ENCODE results near the gene TBC1D22A. TPM values are rescaled to one million over a fixed set of nuclear protein-coding genes. Genes with fewer than 3 reads are reported as not detected.

The TBC1D22A gene
- total RNA-seq, 3 donors from 2014 or later: 19.0 to 23.6 (median 23.6) TPM

DNA sequence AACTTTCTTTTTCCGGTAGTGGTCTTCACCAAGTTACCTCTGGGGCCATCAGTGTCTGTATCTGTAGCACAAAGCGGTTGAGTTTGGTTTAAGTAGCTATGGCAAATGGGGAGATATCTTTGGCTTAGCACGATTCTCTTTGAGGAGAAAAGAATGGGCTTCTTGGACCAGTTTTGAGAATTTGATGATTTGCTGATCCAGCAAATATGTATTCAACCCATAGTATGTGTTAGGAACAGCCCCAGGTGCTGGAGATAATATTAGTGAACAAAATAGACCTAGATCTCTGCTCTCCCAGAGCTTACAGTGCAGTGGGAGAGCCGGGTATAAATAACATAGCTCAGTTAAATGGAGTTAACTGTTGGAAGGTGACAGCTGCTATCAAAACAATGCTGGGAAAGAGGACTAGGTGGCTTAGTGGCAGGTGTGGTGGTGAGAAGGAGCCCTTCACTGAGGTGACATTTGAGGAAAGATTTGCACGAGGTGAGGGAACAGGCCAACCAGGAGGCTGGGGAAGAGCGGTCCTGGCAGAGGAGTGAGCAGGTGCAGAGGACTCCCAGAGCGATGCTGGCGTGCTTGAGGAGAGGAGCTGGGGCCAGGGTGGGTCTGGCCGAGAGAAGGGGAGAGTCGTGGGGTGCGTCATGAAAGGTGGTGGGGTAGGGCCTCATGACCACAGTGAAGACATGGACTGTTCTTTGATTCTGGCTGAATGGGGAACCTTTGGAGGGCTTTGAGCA, 5.0 kb downstream of the TBC1D22A start:
- intact Hi-C loops (cut with DNase I; ENCODE audit: low total_unique reads): no loop called here
- Histone ChIP-seq H3K4me3 (no peak overlapping the region), H3K4me1 (peaks cover 0 to 5% of the 10 kb centered on the region in 2 donors), H3K9me3 (no peaks in the 10 kb centered on the region), H3K36me3 (no peaks in the 10 kb centered on the region), H3K27ac (no peak overlapping the region), H3K27me3 (no peaks in the 10 kb centered on the region)
- no peak for DNase-seq (ENCODE audit: low spot score in 2 of 2)
- TF ChIP-seq POLR2AphosphoS5 (IDR thresholded peaks at IDR 0.05) (no peak), POLR2A (IDR thresholded peaks at IDR 0.05) (no peak)
- TF ChIP-seq, protein P1, sequence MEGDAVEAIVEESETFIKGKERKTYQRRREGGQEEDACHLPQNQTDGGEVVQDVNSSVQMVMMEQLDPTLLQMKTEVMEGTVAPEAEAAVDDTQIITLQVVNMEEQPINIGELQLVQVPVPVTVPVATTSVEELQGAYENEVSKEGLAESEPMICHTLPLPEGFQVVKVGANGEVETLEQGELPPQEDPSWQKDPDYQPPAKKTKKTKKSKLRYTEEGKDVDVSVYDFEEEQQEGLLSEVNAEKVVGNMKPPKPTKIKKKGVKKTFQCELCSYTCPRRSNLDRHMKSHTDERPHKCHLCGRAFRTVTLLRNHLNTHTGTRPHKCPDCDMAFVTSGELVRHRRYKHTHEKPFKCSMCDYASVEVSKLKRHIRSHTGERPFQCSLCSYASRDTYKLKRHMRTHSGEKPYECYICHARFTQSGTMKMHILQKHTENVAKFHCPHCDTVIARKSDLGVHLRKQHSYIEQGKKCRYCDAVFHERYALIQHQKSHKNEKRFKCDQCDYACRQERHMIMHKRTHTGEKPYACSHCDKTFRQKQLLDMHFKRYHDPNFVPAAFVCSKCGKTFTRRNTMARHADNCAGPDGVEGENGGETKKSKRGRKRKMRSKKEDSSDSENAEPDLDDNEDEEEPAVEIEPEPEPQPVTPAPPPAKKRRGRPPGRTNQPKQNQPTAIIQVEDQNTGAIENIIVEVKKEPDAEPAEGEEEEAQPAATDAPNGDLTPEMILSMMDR (IDR thresholded peaks at IDR 0.05): no peak

- no peak for DNase-seq (ENCODE audit: low spot score in 2 of 2)
- TF ChIP-seq, protein P1 (IDR thresholded peaks at IDR 0.05): no peak
- TF ChIP-seq POLR2AphosphoS5 (IDR thresholded peaks at IDR 0.05) (no peak), POLR2A (IDR thresholded peaks at IDR 0.05) (no peak)
- Histone ChIP-seq H3K4me1 (peaks cover 0 to 7% of the 10 kb centered on the region in 2 donors), H3K9me3 (no peaks in the 10 kb centered on the region), H3K27ac (peak overlapping the region; percentile 19 to 80), H3K36me3 (no peaks in the 10 kb centered on the region), H3K27me3 (no peaks in the 10 kb centered on the region), H3K4me3 (no peak overlapping the region)
- intact Hi-C loops (cut with DNase I; ENCODE audit: low total_unique reads): no loop called here
Measured at GRCh38 chr22:46769191-46769675, 6.8 kb downstream of the TBC1D22A start.

DNA sequence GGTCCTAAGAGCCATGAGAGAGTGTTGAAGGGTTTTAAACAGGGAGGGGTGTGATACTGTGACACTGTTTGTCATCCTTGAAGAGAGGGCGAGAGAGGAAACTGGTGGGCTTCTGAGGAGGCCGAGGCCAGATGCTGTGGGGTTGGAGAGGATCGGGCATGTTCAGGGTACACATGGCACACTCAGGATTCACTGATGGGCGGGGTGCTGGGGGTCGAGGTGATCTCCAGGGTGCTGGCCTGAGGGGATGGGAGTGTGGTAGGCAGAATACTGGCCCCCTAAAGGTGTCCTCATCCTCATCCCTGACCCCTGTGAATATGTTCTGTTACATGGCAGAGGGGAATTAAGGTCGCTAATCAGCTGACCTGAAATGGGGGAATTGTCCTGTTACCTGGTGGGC, 7.3 kb downstream of the TBC1D22A start:
- Histone ChIP-seq H3K27ac (peak overlapping the region; percentile 19 to 80), H3K36me3 (no peaks in the 10 kb centered on the region), H3K9me3 (no peaks in the 10 kb centered on the region), H3K4me3 (no peak overlapping the region), H3K4me1 (peaks cover 0 to 10% of the 10 kb centered on the region in 2 donors), H3K27me3 (no peaks in the 10 kb centered on the region)
- no peak for DNase-seq (ENCODE audit: low spot score in 2 of 2)
- intact Hi-C loops (cut with DNase I; ENCODE audit: low total_unique reads): no loop called here
- TF ChIP-seq, protein P1 (IDR thresholded peaks at IDR 0.05): no peak
- TF ChIP-seq POLR2AphosphoS5 (IDR thresholded peaks at IDR 0.05) (no peak), POLR2A (IDR thresholded peaks at IDR 0.05) (no peak)

- no peak for DNase-seq (ENCODE audit: low spot score in 2 of 2)
- intact Hi-C loops (cut with DNase I; ENCODE audit: low total_unique reads): no loop called here
- Histone ChIP-seq H3K27me3 (no peaks in the 10 kb centered on the region), H3K4me3 (no peak overlapping the region), H3K36me3 (no peaks in the 10 kb centered on the region), H3K9me3 (no peaks in the 10 kb centered on the region), H3K4me1 (peaks cover 0 to 12% of the 10 kb centered on the region in 2 donors), H3K27ac (peak overlapping the region; percentile 19 to 80)
- TF ChIP-seq POLR2AphosphoS5 (IDR thresholded peaks at IDR 0.05) (no peak), POLR2A (IDR thresholded peaks at IDR 0.05) (no peak)
- TF ChIP-seq, protein P1 (IDR thresholded peaks at IDR 0.05): no peak
Measured at GRCh38 chr22:46770151-46770641, 7.7 kb downstream of the TBC1D22A start.

DNA sequence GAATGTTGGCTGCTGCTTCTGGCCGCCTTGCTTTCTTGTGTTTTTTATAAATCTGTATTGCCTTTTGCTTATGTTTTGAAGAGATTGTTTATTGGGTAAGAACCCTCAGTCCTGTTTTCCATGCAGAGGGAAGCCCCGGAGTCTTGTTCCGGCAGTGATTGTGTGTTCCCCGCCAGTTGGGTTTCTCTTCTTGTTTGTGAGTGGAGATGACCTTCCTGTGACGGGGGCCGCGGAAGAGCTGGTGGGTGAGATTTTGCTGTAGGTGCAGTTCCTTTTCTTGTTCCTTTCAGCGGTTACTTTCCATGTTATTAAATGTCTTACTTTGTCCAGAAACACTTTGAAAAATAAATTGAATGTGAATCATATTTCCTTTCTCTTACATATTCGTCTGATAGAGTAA, 8.3 kb downstream of the TBC1D22A start:
- H3K4me3 ChIP-seq: no peak overlapping the region
- no peaks in the 10 kb centered on the region for H3K9me3 ChIP-seq
- no peaks in the 10 kb centered on the region for H3K27me3 ChIP-seq
- H3K36me3 ChIP-seq: no peaks in the 10 kb centered on the region
- H3K4me1 ChIP-seq: peaks cover 0 to 18% of the 10 kb centered on the region in 2 donors
- intact Hi-C loops (cut with DNase I; ENCODE audit: low total_unique reads): no loop called here
- no peak for TF ChIP-seq POLR2A (IDR thresholded peaks at IDR 0.05)
- TF ChIP-seq, protein P1 (IDR thresholded peaks at IDR 0.05): no peak
- TF ChIP-seq POLR2AphosphoS5 (IDR thresholded peaks at IDR 0.05): no peak
- DNase-seq (ENCODE audit: low spot score in 2 of 2): no peak
- H3K27ac ChIP-seq: peak overlapping the region; percentile 19 to 80
